ENCODE results near the gene NQO1. TPM values are rescaled to one million over a fixed set of nuclear protein-coding genes. Genes with fewer than 3 reads are reported as not detected.
A peak's percentile ranks its signal among the peaks of the same experiment; 100 is the strongest.

NQO1 gene
- total and polyA plus RNA-seq, 9 of the 15 experiments (the other 6 are each of a cell fraction or from before 2014, with no cell fraction given): 96.7 to 198 (median 122) TPM

- TF ChIP-seq E2F1 (CRISPR knock-in tag; IDR thresholded peaks at IDR 0.05): no peak
- no peak for TF ChIP-seq ZNF280B (CRISPR knock-in tag; IDR thresholded peaks at IDR 0.05)
These were observed 41.3 kb upstream of the NQO1 start (continued) for GRCh38 chr16:69767459-69768229.

- peaks cover 35% of the 10 kb centered on the region for H3K79me2 ChIP-seq (ENCODE audit: control insufficient read depth, insufficient read depth, low read length)
- peaks cover 6 to 8% of the 10 kb centered on the region in 2 experiments; a peak in 4 of 5 replicates for H3K4me1 ChIP-seq (replicated peaks in 1 of 2; ENCODE audit: control insufficient read depth in 2 of 2, insufficient read depth in 2 of 2, low read length in 2 of 2)
- peak overlapping the region in 1 of 2 experiments; percentile 93; a peak in 1 of 4 replicates for H3K9ac ChIP-seq (ENCODE audit: insufficient read depth in 1 of 2, low read depth in 2 of 2, low read length in 2 of 2)
- H3K27ac ChIP-seq (ENCODE audit: extremely low read depth, low read depth, low read length): no peak overlapping the region; the same call in 2 of the 3 replicates
- CTCF ChIA-PET (ENCODE audit: low intra/inter-chr PET ratio): no interaction called here
- no peaks in the 10 kb centered on the region for H3K9me3 ChIP-seq (replicated peaks; ENCODE audit: control insufficient read depth, insufficient read depth, low read depth, low read length)
- no peaks in the 10 kb centered on the region for H3K27me3 ChIP-seq (ENCODE audit: control insufficient read depth in 2 of 2, insufficient read depth in 2 of 2, low read length in 2 of 2)
- WGBS (ENCODE audit: insufficient coverage, low coverage, missing lambda C conversion rate): 70% methylated on average over 5 of the region's 5 CpGs
- no peak for DNase-seq (ENCODE audit: extremely low read depth in 1 of 4, low spot score in 3 of 4)
- no peaks in the 10 kb centered on the region for H3K9me1 ChIP-seq (ENCODE audit: control insufficient read depth, insufficient read depth, low read length)
- H3K36me3 ChIP-seq (ENCODE audit: control insufficient read depth, insufficient read depth, low read length): no peaks in the 10 kb centered on the region
- in situ Hi-C loops (cut with MboI): no loop called here
- ATAC-seq: no peak
- TF ChIP-seq PYGO2 (tag; IDR thresholded peaks at IDR 0.05) (no peak), GTF2F1 (IDR thresholded peaks at IDR 0.05; ENCODE audit: low read depth, low read length) (no peak)
- H4K20me1 ChIP-seq (replicated peaks; ENCODE audit: control insufficient read depth, insufficient read depth, low read length): no peaks in the 10 kb centered on the region
- no peak overlapping the region for H2AFZ ChIP-seq (ENCODE audit: low read depth, low read length)
- BruUV-seq (replicated peaks): no TSS peak
- H3K4me2 ChIP-seq (ENCODE audit: insufficient read depth, low read length): peak overlapping the region; percentile 97
- POLR2A ChIA-PET: interaction anchor here (0.9 to 2.5 kb wide), 5 partner anchors 8 to 36 kb away, joined by 3 to 14 read pairs (median 5); no protein-coding TSS in a partner anchor
- intact Hi-C loops (cut with micrococcal nuclease): no loop called here
- FAIRE-seq: no peak
- peak overlapping the region; percentile 97; the same call in 1 of the 2 replicates for H3K4me3 ChIP-seq
These were observed 37.2 kb upstream of the NQO1 start for GRCh38 chr16:69763599-69763942.

All from K562 (cell line).